Calu3 (cell line): ENCODE results near the gene OR51B5. TPM values are rescaled to one million over a fixed set of nuclear protein-coding genes. Genes with fewer than 3 reads are reported as not detected.

Experiments used
- BruUV-seq: library from RNA; stranded (reverse); fragments of 400-500 nt; replicated peaks from 2 replicates; lab custom pipeline; 2021; lab: Mats Ljungman, UMichigan
- CTCF ChIA-PET: fragments of 300-600 bp; sonication (Branson Sonifier 250); formaldehyde crosslinking; loops from one replicate; lab custom pipeline; 2022; ENCODE audit warnings: antibody characterized with exemption; lab: Charles Lee
- DNase-seq: peaks from one replicate; pipeline ENCODE4 v3.0.0; 2022
- H3K27ac Mint-ChIP-seq: one replicate; pipeline ENCODE4 v1.8.0; 2022; ENCODE audit warnings: mixed read lengths; ENCODE audit not compliant: unreplicated experiment
- H3K27me3 Mint-ChIP-seq: one replicate; pipeline ENCODE4 v1.8.0; 2022; ENCODE audit warnings: mixed read lengths; ENCODE audit not compliant: unreplicated experiment
- H3K36me3 Mint-ChIP-seq: one replicate; pipeline ENCODE4 v1.8.0; 2022; ENCODE audit warnings: mild to moderate bottlenecking, moderate library complexity, mixed read lengths; ENCODE audit not compliant: insufficient read depth, unreplicated experiment
- H3K4me1 Mint-ChIP-seq: one replicate; pipeline ENCODE4 v1.8.0; 2022; ENCODE audit warnings: mild to moderate bottlenecking, low read depth, mixed read lengths; ENCODE audit not compliant: unreplicated experiment
- H3K4me3 Mint-ChIP-seq: one replicate; pipeline ENCODE4 v1.8.0; 2022; ENCODE audit warnings: mild to moderate bottlenecking, low read depth, moderate library complexity, mixed read lengths; ENCODE audit not compliant: unreplicated experiment
- H3K9me3 Mint-ChIP-seq: one replicate; pipeline ENCODE4 v1.8.0; 2022; ENCODE audit warnings: low read depth, mixed read lengths; ENCODE audit not compliant: unreplicated experiment
- intact Hi-C: fragments of 100-400 bp; cut with micrococcal nuclease; formaldehyde crosslinking; loops from one replicate; pipeline ENCODE4 v1.10.0; 2022; ENCODE audit not compliant: unreplicated experiment
- total RNA-seq: library from RNA; stranded (reverse); gene quantifications from 2 replicates; pipeline ENCODE4 v1.2.3, GENCODE V29; 2022
- TF ChIP-seq, protein P1 (sequence below): fragments of 200-600 bp; IDR thresholded peaks from one replicate; pipeline ENCODE4 v1.8.0; 2022; ENCODE audit warnings: antibody characterized with exemption; ENCODE audit not compliant: unreplicated experiment

Gene OR51B5
- total RNA-seq, 1 experiment from 2014 or later: not detected

DNA sequence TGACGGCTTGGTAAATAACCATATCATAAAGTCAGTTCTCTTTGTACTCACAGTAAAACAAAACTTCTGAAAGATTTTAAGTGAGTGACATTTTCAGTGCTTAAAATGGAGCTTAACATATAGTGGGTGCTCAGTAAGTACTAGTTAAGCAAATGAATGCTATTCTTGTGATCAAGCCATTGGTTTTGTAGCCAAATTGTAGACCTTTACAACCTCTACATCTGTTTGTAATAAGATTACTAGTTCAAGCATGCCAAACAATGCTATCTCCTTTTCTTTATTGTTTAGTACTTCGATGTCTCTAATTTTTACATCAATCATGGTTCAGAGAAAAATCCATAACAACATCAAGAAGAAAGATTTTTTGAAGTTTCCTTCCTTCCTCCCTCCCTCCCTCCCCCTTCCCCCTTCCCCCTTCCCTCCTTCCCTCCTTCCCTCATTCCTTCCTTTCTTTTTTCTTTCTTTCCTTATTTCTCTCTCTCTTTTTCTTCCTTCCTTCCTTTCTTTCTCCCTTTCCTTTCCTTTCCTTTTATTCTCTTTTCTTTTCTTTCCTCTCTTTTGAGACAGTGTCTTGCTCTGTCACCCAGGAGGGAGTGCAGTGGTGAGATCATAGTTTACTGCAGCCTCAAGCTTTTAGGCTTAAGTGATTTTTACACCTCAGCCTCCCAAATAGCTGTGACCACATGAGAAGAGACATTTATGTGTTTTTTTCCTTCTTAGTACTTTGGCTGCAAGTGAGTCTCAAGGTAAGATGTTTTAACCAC is 35.9 kb downstream of the OR51B5 start:
- Mint-ChIP-seq H3K4me1 (no peaks in the 10 kb centered on the region), H3K9me3 (peaks cover 3% of the 10 kb centered on the region), H3K36me3 (no peaks in the 10 kb centered on the region), H3K27me3 (peaks cover 32% of the 10 kb centered on the region), H3K27ac (no peak overlapping the region), H3K4me3 (no peak overlapping the region)
- no TSS peak for BruUV-seq
- DNase-seq: no peak
- intact Hi-C loops: no loop called here
- CTCF ChIA-PET: interaction anchor here (0.6 kb wide), 1 partner anchor 284 kb away, joined by 5 read pairs; no protein-coding TSS in a partner anchor
- TF ChIP-seq, protein P1, sequence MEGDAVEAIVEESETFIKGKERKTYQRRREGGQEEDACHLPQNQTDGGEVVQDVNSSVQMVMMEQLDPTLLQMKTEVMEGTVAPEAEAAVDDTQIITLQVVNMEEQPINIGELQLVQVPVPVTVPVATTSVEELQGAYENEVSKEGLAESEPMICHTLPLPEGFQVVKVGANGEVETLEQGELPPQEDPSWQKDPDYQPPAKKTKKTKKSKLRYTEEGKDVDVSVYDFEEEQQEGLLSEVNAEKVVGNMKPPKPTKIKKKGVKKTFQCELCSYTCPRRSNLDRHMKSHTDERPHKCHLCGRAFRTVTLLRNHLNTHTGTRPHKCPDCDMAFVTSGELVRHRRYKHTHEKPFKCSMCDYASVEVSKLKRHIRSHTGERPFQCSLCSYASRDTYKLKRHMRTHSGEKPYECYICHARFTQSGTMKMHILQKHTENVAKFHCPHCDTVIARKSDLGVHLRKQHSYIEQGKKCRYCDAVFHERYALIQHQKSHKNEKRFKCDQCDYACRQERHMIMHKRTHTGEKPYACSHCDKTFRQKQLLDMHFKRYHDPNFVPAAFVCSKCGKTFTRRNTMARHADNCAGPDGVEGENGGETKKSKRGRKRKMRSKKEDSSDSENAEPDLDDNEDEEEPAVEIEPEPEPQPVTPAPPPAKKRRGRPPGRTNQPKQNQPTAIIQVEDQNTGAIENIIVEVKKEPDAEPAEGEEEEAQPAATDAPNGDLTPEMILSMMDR: no peak

DNA sequence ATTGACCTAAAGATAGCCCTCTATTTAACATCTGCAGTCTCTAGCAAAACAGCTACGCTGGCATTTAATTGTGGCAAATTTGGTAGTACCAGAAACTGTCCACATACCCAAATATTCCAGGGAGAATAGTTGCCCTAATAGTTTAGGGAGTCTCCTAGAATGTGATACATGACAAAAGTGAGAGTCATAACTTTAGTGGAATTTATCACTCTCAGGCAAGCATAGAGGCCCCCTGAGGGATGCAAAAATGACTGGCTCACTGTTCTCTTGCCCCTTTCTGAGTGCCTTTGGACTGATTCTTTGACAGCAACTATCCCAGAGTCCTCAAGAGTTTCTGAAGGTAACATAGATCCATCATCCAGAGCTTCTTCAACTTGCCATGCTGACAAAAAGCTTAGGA is 39.3 kb downstream of the OR51B5 start:
- no peak for DNase-seq
- H3K27ac Mint-ChIP-seq: no peak overlapping the region
- CTCF ChIA-PET: no interaction called here
- TF ChIP-seq, protein P1: no peak
- no peak overlapping the region for H3K4me3 Mint-ChIP-seq
- no TSS peak for BruUV-seq
- peaks cover 4% of the 10 kb centered on the region for H3K9me3 Mint-ChIP-seq
- intact Hi-C loops: no loop called here
- H3K36me3 Mint-ChIP-seq: no peaks in the 10 kb centered on the region
- no peaks in the 10 kb centered on the region for H3K4me1 Mint-ChIP-seq
- peaks cover 59% of the 10 kb centered on the region for H3K27me3 Mint-ChIP-seq

DNA sequence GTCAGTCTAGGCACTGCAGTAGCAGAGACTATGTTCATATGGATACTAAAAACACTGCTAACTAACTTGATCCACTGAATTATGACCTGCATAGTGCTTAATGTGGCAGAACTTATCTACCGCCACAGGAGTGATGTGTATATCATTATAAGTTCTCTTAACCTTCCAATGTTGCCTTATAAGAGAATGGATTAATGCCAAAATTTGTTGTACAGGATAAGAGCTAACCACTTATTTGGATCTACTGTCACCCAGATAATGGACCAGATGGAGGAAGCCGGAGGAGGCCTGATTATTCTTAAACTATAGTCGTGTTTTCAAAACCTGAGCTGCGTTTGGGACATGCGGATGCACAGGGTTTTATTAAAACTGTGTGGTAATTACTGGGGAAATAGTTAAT is 39.7 kb downstream of the OR51B5 start:
- CTCF ChIA-PET: no interaction called here
- Mint-ChIP-seq H3K4me3 (no peak overlapping the region), H3K4me1 (no peaks in the 10 kb centered on the region), H3K9me3 (peaks cover 4% of the 10 kb centered on the region), H3K36me3 (no peaks in the 10 kb centered on the region), H3K27ac (no peak overlapping the region), H3K27me3 (peaks cover 56% of the 10 kb centered on the region)
- no peak for DNase-seq
- TF ChIP-seq, protein P1: no peak
- intact Hi-C loops: no loop called here
- BruUV-seq: no TSS peak

- CTCF ChIA-PET: no interaction called here
- intact Hi-C loops: no loop called here
- H3K4me3 Mint-ChIP-seq: no peak within 1 kb of the TSS
- no peaks in the 10 kb centered on the region for H3K36me3 Mint-ChIP-seq
- no TSS peak for BruUV-seq
- DNase-seq: no peak
- H3K27me3 Mint-ChIP-seq: peaks cover 62% of the 10 kb centered on the region
- no peaks in the 10 kb centered on the region for H3K4me1 Mint-ChIP-seq
- TF ChIP-seq, protein P1: no peak
- peaks cover 4% of the 10 kb centered on the region for H3K9me3 Mint-ChIP-seq
- H3K27ac Mint-ChIP-seq: no peak within 1 kb of the TSS
These were observed 41.5 kb downstream of the OR51B5 start, which contains the start of gene OR51B4 for GRCh38 chr11:5301846-5302245. Gene OR51B4 (minus strand): TSS chr11:5301946. CDS start chr11:5301946, 0 bp downstream.
